ENCODE measurements around the gene EXOSC10. TPM values are rescaled to one million over a fixed set of nuclear protein-coding genes. Genes with fewer than 3 reads are reported as not detected.
"Not testable (repeated sequence)": the region's sequence is repeated elsewhere in the genome, so short reads cannot be mapped to it uniquely, and the experiment has no call there.

Gene EXOSC10
- total RNA-seq, 2 donors from 2014 or later = 20.5 to 22.0 TPM

DNA sequence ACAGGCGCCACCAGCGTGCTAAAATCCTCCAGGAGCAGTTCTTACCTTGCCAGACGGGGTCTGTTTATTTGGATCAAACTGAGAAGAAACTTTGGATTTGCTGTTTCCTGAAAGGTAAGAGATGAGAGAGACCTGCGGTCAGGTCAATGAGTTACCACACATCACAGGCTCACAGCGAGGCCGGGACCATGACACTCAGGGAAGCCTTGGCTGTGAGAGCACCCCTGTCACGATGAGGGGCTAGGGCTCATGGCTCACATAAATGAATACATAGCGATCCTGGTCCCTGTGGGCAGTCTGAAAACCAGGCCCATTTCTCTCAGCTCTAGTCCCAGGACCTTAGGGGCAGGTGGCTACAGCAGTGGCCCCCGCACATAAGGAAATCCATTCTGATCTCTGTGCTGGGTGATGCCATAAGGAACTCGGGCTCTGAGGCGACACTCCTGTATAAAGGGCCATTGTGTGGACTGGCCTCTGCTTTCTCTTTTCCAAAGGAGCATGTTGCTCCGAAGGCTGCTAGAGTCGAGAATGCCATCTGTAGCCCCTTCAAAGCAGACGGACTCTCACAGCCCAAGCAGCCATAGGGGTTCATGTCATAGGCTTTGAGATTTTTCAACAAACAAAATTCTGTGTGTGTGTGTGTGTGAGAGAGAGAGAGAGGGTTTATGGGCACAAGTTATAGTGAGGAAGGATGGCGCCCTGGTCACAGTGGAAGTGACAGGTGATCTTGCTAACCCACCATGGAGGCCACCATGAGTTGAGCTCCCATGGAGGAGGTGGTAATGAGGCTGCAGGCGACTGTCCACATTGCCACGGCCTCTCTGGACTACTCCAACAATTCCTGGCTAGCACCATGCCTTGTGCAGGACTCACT is 30.8 kb downstream of the EXOSC10 start:
- Histone ChIP-seq H3K9me3 (no peaks in the 10 kb centered on the region), H3K4me1 (no peaks in the 10 kb centered on the region), H3K27ac (no peak overlapping the region), H3K36me3 (peaks cover 90% of the 10 kb centered on the region), H3K4me3 (no peak overlapping the region), H3K27me3 (no peaks in the 10 kb centered on the region)
- TF ChIP-seq CTCF (IDR thresholded peaks at IDR 0.05) = no peak
- no peak for DNase-seq (ENCODE audit: low spot score)

- no peak for TF ChIP-seq CTCF (IDR thresholded peaks at IDR 0.05)
- Histone ChIP-seq H3K4me1 (no peaks in the 10 kb centered on the region), H3K9me3 (no peaks in the 10 kb centered on the region), H3K27me3 (no peaks in the 10 kb centered on the region), H3K27ac (no peak overlapping the region), H3K36me3 (peaks cover 81% of the 10 kb centered on the region), H3K4me3 (no peak overlapping the region)
- DNase-seq (ENCODE audit: low spot score) = no peak
These were observed 31.7 kb downstream of the EXOSC10 start for GRCh38 chr1:11067716-11068599.

GRCh38 chr1:11065796-11066195 is 33.9 kb downstream of the EXOSC10 start:
- DNase-seq (ENCODE audit: low spot score) = no peak
- no peak overlapping the region for H3K27ac ChIP-seq

GRCh38 chr1:11064942-11065341 is 34.7 kb downstream of the EXOSC10 start:
- H3K27me3 ChIP-seq = no peaks in the 10 kb centered on the region
- TF ChIP-seq CTCF (IDR thresholded peaks at IDR 0.05) = no peak
- no peaks in the 10 kb centered on the region for H3K9me3 ChIP-seq
- H3K36me3 ChIP-seq = peaks cover 53% of the 10 kb centered on the region
- H3K4me3 ChIP-seq = no peak overlapping the region
- H3K4me1 ChIP-seq = peaks cover 0 to 15% of the 10 kb centered on the region in 2 donors
- DNase-seq (ENCODE audit: low spot score) = no peak
- no peak overlapping the region for H3K27ac ChIP-seq

More at GRCh38 chr1:11065796-11066195, 33.9 kb downstream of the EXOSC10 start:
- Histone ChIP-seq H3K9me3 (no peaks in the 10 kb centered on the region), H3K4me1 (peaks cover 0 to 11% of the 10 kb centered on the region in 2 donors), H3K27me3 (no peaks in the 10 kb centered on the region), H3K36me3 (peaks cover 59% of the 10 kb centered on the region), H3K4me3 (no peak overlapping the region)
- no peak for TF ChIP-seq CTCF (IDR thresholded peaks at IDR 0.05)

- H3K27ac ChIP-seq; H3K4me3 ChIP-seq; H3K9me3 ChIP-seq; H3K27me3 ChIP-seq; DNase-seq (ENCODE audit: low spot score): not testable (repeated sequence)
- peaks cover 44% of the 10 kb centered on the region for H3K36me3 ChIP-seq
- H3K4me1 ChIP-seq = peaks cover 0 to 21% of the 10 kb centered on the region in 2 donors
These were observed 35.6 kb downstream of the EXOSC10 start for GRCh38 chr1:11063937-11064537.

Data from right atrium auricular region (tissue), 2 donors.